K562 (cell line): ENCODE results near the gene TSC22D1. TPM values are rescaled to one million over a fixed set of nuclear protein-coding genes. Genes with fewer than 3 reads are reported as not detected.

Experiments
- BCL6 ChIP-seq: fragments of 250-450 bp; sonication (Bioruptor Pico); IDR thresholded peaks from 2 replicates; pipeline ENCODE4 v1.4.0; 2020
- CBFA2T2 ChIP-seq: fragments of 450-650 bp; conservative IDR thresholded peaks from 2 replicates; pipeline ENCODE4 v1.6.1; 2017; ENCODE audit warnings: mild to moderate bottlenecking
- CTBP1 ChIP-seq: fragments of 450-650 bp; IDR thresholded peaks from 2 replicates; pipeline ENCODE4 v1.6.1; 2016; ENCODE audit warnings: borderline replicate concordance
- DIDO1 ChIP-seq: fragments of 450-650 bp; IDR thresholded peaks from 2 replicates; pipeline ENCODE4 v1.6.1; 2016; ENCODE audit warnings: low read depth, missing biosample characterization, missing genetic modification characterization
- DPF2 ChIP-seq: fragments of 450-650 bp; IDR thresholded peaks from 2 replicates; pipeline ENCODE4 v1.6.1; 2016
- EHMT2 ChIP-seq: fragments of 450-650 bp; IDR thresholded peaks from 2 replicates; pipeline ENCODE4 v1.6.1; 2018; ENCODE audit warnings: antibody characterized with exemption
- ESRRA ChIP-seq: fragments of 450-650 bp; IDR thresholded peaks from 2 replicates; pipeline ENCODE4 v1.6.1; 2014; ENCODE audit warnings: low read depth, mild to moderate bottlenecking, moderate library complexity, borderline replicate concordance
- GTF2F1 ChIP-seq: IDR thresholded peaks from 2 replicates; pipeline ENCODE4 v1.6.1; 2011; ENCODE audit warnings: low read depth, low read length, improper control_type of control experiment
- KLF16 ChIP-seq: IDR thresholded peaks from 2 replicates; pipeline ENCODE4 v1.6.1; 2016; ENCODE audit warnings: antibody characterized with exemption
- MAFF ChIP-seq: IDR thresholded peaks from 2 replicates; pipeline ENCODE4 v1.6.1; 2012; ENCODE audit warnings: low read length, improper control_type of control experiment
- NCOR1 ChIP-seq: fragments of 450-650 bp; IDR thresholded peaks from 2 replicates; pipeline ENCODE4 v1.6.1; 2016; ENCODE audit warnings: mild to moderate bottlenecking, moderate library complexity
- SMAD1 ChIP-seq: fragments of 150-350 bp; IDR thresholded peaks from 2 replicates; pipeline ENCODE4 v1.6.1; 2014; ENCODE audit warnings: low read length, low read depth; ENCODE audit not compliant: partially characterized antibody
- SOX6 ChIP-seq: fragments of 450-650 bp; IDR thresholded peaks from 2 replicates; pipeline ENCODE4 v1.6.1; 2014; ENCODE audit warnings: mild to moderate bottlenecking
- TCF3 ChIP-seq: sonication (generic); formaldehyde crosslinking; IDR thresholded peaks from 2 replicates; pipeline ENCODE4 v1.4.0; 2020; ENCODE audit warnings: mild to moderate bottlenecking, missing genetic modification reagents
- ZKSCAN8 ChIP-seq: fragments of 200-800 bp; sonication (Bioruptor generic); IDR thresholded peaks from 2 replicates; pipeline ENCODE4 v1.6.1; 2016; ENCODE audit warnings: missing genetic modification characterization, missing compliant biosample characterization
- ZNF699 ChIP-seq: fragments of 250-450 bp; sonication (Bioruptor Pico); IDR thresholded peaks from 2 replicates; pipeline ENCODE4 v1.8.0; 2021; ENCODE audit warnings: mild to moderate bottlenecking, moderate library complexity; ENCODE audit not compliant: insufficient replicate concordance
- ZNF75A ChIP-seq: fragments of 450-650 bp; formaldehyde crosslinking; IDR thresholded peaks from 2 replicates; pipeline ENCODE4 v1.4.0; 2020; ENCODE audit warnings: mild to moderate bottlenecking
- polyA plus RNA-seq, 8 experiments: library from polyadenylated mRNA; depleted of rRNA in 4 of 8; stranded (reverse) in 5 of 8; unstranded in 3 of 8; fragments of >200 nt; fragmentation: Nextera tagmentation in 2 of 8; fragmentation: Illumina TruSeq in 1 of 8; extraction: Ambion mirVana in 2 of 8; extraction: Trizol in 1 of 8; gene quantifications; 2 replicates each; pipeline versions ENCODE4 v1.2.1 to v1.2.3, GENCODE V29; 2011 to 2014; ENCODE audit warnings: inconsistent platforms in 1 of 8, missing spikeins in 1 of 8
- total RNA-seq, 7 experiments: library from RNA; depleted of rRNA in 6 of 7; stranded (reverse); fragments of >200 nt in 6 of 7; fragmentation: Illumina TruSeq in 2 of 7; extraction: Trizol in 2 of 7; gene quantifications; 2 replicates each; pipeline versions ENCODE4 v1.2.1 to v1.2.3, GENCODE V29; 2011 to 2021; ENCODE audit warnings: low replicate concordance in 1 of 7
- TF ChIP-seq, protein P1 (sequence below), 2 experiments: fragments of 450-650 bp; formaldehyde crosslinking in 1 of 2; IDR thresholded peaks; 2 replicates each; pipeline versions ENCODE4 v1.4.0 to v1.6.1; 2014 to 2020; ENCODE audit warnings: mild to moderate bottlenecking in 2 of 2, borderline replicate concordance in 1 of 2, low read depth in 1 of 2
- TF ChIP-seq, protein P2 (sequence below), 2 experiments: fragments of 450-650 bp; conservative IDR thresholded peaks; 2 replicates each; pipeline ENCODE4 v1.6.1; 2017; ENCODE audit warnings: mild to moderate bottlenecking in 2 of 2, moderate library complexity in 2 of 2
- TF ChIP-seq, protein P3 (sequence below): fragments of 450-650 bp; IDR thresholded peaks from 2 replicates; pipeline ENCODE4 v1.6.1; 2016

Gene TSC22D1
- total and polyA plus RNA-seq, 9 of the 15 experiments (the other 6 are each of a cell fraction or from before 2014, with no cell fraction given) = 2.6 to 19.8 (median 8.4) TPM

DNA sequence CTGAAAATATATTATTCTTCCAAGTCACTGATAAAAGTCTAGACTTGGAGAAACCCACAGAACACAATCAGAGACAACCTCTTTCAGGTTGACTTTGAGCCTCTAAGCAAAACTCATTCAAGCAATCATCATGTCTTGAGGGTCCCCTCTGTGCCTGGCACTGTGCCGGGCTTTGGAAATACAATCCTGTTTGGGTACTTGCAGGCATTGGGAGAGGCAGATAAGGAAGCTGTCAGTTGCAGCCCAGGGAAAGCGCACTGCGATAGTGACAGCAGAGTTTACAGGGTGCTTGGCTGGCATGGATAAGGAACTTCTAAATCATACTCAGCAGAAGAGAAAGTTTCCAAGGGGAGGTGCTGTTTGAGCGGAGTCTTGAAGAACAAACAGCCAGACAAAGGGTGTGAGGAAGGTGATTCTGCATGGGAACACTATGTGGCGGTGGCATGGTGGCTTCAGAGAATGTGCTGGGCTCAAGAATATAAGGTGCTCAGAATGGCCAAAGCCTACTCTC lies 193.4 kb downstream of the TSC22D1 start (continued):
- TF ChIP-seq, protein P1, sequence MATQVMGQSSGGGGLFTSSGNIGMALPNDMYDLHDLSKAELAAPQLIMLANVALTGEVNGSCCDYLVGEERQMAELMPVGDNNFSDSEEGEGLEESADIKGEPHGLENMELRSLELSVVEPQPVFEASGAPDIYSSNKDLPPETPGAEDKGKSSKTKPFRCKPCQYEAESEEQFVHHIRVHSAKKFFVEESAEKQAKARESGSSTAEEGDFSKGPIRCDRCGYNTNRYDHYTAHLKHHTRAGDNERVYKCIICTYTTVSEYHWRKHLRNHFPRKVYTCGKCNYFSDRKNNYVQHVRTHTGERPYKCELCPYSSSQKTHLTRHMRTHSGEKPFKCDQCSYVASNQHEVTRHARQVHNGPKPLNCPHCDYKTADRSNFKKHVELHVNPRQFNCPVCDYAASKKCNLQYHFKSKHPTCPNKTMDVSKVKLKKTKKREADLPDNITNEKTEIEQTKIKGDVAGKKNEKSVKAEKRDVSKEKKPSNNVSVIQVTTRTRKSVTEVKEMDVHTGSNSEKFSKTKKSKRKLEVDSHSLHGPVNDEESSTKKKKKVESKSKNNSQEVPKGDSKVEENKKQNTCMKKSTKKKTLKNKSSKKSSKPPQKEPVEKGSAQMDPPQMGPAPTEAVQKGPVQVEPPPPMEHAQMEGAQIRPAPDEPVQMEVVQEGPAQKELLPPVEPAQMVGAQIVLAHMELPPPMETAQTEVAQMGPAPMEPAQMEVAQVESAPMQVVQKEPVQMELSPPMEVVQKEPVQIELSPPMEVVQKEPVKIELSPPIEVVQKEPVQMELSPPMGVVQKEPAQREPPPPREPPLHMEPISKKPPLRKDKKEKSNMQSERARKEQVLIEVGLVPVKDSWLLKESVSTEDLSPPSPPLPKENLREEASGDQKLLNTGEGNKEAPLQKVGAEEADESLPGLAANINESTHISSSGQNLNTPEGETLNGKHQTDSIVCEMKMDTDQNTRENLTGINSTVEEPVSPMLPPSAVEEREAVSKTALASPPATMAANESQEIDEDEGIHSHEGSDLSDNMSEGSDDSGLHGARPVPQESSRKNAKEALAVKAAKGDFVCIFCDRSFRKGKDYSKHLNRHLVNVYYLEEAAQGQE (IDR thresholded peaks at IDR 0.05; ENCODE audit: borderline replicate concordance) = peak; percentile 18; the same call in 1 of the 2 replicates
- TF ChIP-seq, protein P1 (CRISPR knock-in tag; IDR thresholded peaks at IDR 0.05; ENCODE audit: low read depth) = no peak
- TF ChIP-seq EHMT2 = no peak
- no peak for TF ChIP-seq ESRRA
- TF ChIP-seq DIDO1 (tag) = no peak
- TF ChIP-seq GTF2F1 = no peak
- 0 out of 2 replicates have a peak, but pooled peaks have one; percentile 7 for TF ChIP-seq MAFF
- peak; percentile 58; the same call in 1 of the 2 replicates for TF ChIP-seq ZKSCAN8 (CRISPR knock-in tag)
- peak; percentile 77; the same call in 1 of the 2 replicates for TF ChIP-seq CTBP1
- TF ChIP-seq ZNF699 (CRISPR knock-in tag) = no peak
- no peak for TF ChIP-seq ZNF75A (CRISPR knock-in tag)
- peak; percentile 98 for TF ChIP-seq CBFA2T2
- peak; percentile 97 for TF ChIP-seq NCOR1
- TF ChIP-seq TCF3 (CRISPR knock-in tag) = peak; percentile 97
- peak; percentile 83 for TF ChIP-seq SOX6
- peak; percentile 28 for TF ChIP-seq SMAD1
- TF ChIP-seq BCL6 = no peak
- TF ChIP-seq, protein P2, sequence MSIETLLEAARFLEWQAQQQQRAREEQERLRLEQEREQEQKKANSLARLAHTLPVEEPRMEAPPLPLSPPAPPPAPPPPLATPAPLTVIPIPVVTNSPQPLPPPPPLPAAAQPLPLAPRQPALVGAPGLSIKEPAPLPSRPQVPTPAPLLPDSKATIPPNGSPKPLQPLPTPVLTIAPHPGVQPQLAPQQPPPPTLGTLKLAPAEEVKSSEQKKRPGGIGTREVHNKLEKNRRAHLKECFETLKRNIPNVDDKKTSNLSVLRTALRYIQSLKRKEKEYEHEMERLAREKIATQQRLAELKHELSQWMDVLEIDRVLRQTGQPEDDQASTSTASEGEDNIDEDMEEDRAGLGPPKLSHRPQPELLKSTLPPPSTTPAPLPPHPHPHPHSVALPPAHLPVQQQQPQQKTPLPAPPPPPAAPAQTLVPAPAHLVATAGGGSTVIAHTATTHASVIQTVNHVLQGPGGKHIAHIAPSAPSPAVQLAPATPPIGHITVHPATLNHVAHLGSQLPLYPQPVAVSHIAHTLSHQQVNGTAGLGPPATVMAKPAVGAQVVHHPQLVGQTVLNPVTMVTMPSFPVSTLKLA (conservative IDR thresholded peaks at IDR 0.05) = peak in 1 of 2 experiments; percentile 61; a peak in 2 of 4 replicates
- TF ChIP-seq, protein P3, sequence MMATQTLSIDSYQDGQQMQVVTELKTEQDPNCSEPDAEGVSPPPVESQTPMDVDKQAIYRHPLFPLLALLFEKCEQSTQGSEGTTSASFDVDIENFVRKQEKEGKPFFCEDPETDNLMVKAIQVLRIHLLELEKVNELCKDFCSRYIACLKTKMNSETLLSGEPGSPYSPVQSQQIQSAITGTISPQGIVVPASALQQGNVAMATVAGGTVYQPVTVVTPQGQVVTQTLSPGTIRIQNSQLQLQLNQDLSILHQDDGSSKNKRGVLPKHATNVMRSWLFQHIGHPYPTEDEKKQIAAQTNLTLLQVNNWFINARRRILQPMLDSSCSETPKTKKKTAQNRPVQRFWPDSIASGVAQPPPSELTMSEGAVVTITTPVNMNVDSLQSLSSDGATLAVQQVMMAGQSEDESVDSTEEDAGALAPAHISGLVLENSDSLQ = peak; percentile 79
- peak; percentile 91 for TF ChIP-seq DPF2
- TF ChIP-seq KLF16 = peak; percentile 93
